Measurements from ENCODE around the gene PRDX2. TPM values are rescaled to one million over a fixed set of nuclear protein-coding genes. Genes with fewer than 3 reads are reported as not detected.

The PRDX2 gene
- polyA plus RNA-seq, 3 donors = 40.0 to 71.5 (median 46.7) TPM

GRCh38 chr19:12774588-12775555, 26.7 kb downstream of the PRDX2 start, which contains the start of gene HOOK2:
HOOK2 (minus strand) TSS chr19:12775552; CDS start chr19:12775449, 103 bp downstream.
- peak within 1 kb of the TSS; percentile 71 to 73 for H3K4me3 Mint-ChIP-seq
- DNase-seq = peak in 1 of 3 donors; percentile 28
- intact Hi-C loops (cut with micrococcal nuclease) = no loop called here

More at GRCh38 chr19:12774588-12775555, 26.7 kb downstream of the PRDX2 start, which contains the start of gene HOOK2:
- no peak for TF ChIP-seq CTCF (IDR thresholded peaks at IDR 0.05)
- H4K20me1 ChIP-seq (ENCODE audit: insufficient read depth, low read length) = peaks cover 4% of the 10 kb centered on the region
- peak within 1 kb of the TSS; percentile 61 to 74 for H3K27ac ChIP-seq (ENCODE audit: low read depth in 1 of 2, low read length in 2 of 2)
- H3K4me3 ChIP-seq (replicated peaks in 1 of 3; ENCODE audit: low read depth in 2 of 3, low read length in 3 of 3) = peak within 1 kb of the TSS; percentile 58 to 85 (median 63)
- Mint-ChIP-seq H3K27ac (peak within 1 kb of the TSS; percentile 79 to 94 (median 85)), H3K27me3 (ENCODE audit: low read depth in 3 of 3) (peaks cover 3 to 6% (median 5%) of the 10 kb centered on the region in 3 donors), H3K4me1 (peaks cover 32% of the 10 kb centered on the region), H3K9me3 (no peaks in the 10 kb centered on the region), H3K36me3 (peaks cover 4 to 11% of the 10 kb centered on the region in 2 donors)
- peaks cover 35 to 45% of the 10 kb centered on the region in 2 donors for H3K4me1 ChIP-seq (ENCODE audit: control insufficient read depth in 1 of 2, insufficient read depth in 2 of 2, low read length in 2 of 2)
- no peaks in the 10 kb centered on the region for H3K9me3 ChIP-seq (replicated peaks in 1 of 2; ENCODE audit: control insufficient read depth in 1 of 2, insufficient read depth in 1 of 2, low read length in 2 of 2)
- H3K27me3 ChIP-seq (ENCODE audit: control insufficient read depth in 2 of 2, insufficient read depth in 2 of 2, low read length in 2 of 2) = no peaks in the 10 kb centered on the region
- H3K4me2 ChIP-seq (replicated peaks; ENCODE audit: extremely low read depth, low read length, poor library complexity, severe bottlenecking) = peak within 1 kb of the TSS; percentile 97
- no peaks in the 10 kb centered on the region for H3K36me3 ChIP-seq (replicated peaks in 1 of 2; ENCODE audit: control insufficient read depth in 1 of 2, insufficient read depth in 2 of 2, low read length in 2 of 2)
- peak within 1 kb of the TSS; percentile 86 for H2AFZ ChIP-seq (ENCODE audit: insufficient read depth, low read depth, low read length, poor library complexity, severe bottlenecking)
- WGBS (ENCODE audit: insufficient coverage) = 16% methylated on average over 48 of the region's 58 CpGs
- peak within 1 kb of the TSS; percentile 49 for H3K9ac ChIP-seq (ENCODE audit: insufficient read depth, low read length, poor library complexity, severe bottlenecking)
- H3K79me2 ChIP-seq (ENCODE audit: insufficient read depth, low read length) = peaks cover 26% of the 10 kb centered on the region

Measured in CD14-positive monocyte (primary cell).